NCI-H446 treated with DMSO at 0.1 percent for 48 hours (cell line): Measurements from ENCODE around the gene TMTC2.
A peak's percentile ranks its signal among the peaks of the same experiment; 100 is the strongest.
"Not testable (repeated sequence)": the region's sequence is repeated elsewhere in the genome, so short reads cannot be mapped to it uniquely, and the experiment has no call there.

Experiments
- DNase-seq: peaks from one replicate; lab custom pipeline; 2025; lab: John Stamatoyannopoulos, UW

TMTC2 gene

DNA sequence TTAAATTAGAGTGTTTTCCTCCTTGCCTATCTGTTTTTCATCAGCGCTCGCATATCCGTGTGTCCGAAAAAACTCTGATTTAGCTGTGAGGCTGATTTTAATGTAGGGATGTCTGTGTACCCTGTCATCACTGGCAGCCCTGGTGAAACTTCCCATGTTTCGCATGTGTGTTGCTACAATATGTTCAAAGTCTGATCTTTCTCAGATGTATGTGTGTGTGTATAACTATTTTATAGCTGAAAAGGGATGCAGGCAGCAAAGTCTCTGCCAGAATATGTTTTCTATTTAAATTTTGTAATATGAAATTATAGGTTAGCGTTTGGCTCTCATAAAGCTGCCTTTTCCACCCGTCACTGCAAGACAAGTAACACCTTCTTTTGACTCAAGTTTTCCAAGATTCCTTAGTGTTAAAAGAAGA lies 154.8 kb downstream of the TMTC2 start:
- no peak for DNase-seq

DNA sequence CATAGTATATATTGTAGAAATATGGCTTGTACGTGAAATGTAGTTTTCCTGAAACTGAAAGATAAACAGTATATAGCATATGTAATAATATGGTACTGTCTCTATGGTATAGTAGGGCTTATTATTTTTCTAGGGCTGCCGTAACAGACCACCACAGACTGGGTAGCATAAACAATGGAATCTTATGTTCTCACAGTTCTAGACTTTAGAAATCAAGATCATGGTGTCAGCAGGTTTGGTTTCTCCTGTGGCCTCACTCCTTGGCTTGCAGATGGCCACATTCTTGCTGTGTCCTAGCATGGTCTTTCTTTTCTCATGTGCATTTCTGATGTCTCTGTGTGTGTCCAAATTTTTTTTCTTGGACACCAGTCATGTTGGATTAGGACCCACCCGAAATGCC lies 155.8 kb downstream of the TMTC2 start:
- no peak for DNase-seq

DNA sequence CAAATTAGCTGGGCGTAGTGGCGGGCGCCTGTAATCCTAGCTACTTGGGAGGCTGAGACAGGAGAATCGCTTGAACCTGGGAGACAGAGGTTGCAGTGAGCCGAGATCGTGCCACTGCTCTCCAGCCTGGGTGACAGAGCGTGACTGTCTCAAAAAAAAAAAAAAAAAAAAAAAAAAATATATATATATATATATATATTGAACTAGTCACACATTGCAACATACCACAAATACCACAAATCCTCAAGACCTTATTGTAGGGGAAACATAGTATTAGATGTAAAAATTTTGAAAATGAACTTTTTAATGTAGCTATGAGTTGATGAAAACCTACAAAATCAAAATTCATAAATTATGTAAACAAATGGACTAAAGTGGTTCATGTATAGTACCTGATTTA lies 158.4 kb downstream of the TMTC2 start:
- not testable (repeated sequence) for DNase-seq

DNA sequence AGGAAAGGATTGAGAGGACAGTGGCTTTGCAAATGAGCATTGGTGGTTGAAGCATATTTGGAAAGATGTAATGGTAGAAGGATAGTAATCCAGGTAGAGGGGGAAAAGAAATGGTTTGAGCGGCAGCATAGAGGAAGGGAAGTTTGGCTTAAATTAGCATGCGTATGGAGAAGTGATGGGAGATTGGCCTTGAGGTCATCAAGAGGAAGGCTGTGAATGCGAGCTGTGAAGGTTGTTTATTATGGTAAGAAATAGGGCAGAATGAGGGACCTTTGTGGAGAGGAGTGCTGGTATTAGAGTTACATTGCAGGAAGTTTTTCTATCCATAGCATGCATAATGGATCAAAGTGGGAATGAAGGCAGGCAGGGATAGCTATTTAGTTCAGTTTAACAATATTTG lies 162.1 kb downstream of the TMTC2 start:
- no peak for DNase-seq

- DNase-seq: no peak
Measured at GRCh38 chr12:82852529-82852928, 165.8 kb downstream of the TMTC2 start.

GRCh38 chr12:82855872-82856271 lies 169.2 kb downstream of the TMTC2 start:
- DNase-seq: no peak

DNA sequence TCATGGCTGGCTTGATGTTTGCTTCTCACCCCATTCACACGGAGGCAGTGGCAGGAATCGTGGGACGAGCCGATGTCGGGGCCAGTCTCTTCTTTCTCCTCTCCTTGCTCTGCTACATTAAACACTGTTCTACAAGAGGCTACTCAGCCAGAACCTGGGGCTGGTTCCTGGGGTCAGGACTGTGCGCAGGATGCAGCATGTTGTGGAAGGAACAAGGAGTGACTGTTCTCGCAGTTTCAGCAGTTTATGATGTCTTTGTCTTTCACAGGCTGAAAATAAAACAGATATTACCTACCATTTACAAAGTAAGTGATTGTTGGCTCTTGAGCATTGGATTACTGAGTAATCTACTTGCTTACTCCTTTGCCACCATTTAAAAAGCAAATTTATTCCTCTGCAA lies 170.6 kb downstream of the TMTC2 start:
- DNase-seq: no peak

GRCh38 chr12:82857911-82858533 lies 171.3 kb downstream of the TMTC2 start:
- no peak for DNase-seq

DNA sequence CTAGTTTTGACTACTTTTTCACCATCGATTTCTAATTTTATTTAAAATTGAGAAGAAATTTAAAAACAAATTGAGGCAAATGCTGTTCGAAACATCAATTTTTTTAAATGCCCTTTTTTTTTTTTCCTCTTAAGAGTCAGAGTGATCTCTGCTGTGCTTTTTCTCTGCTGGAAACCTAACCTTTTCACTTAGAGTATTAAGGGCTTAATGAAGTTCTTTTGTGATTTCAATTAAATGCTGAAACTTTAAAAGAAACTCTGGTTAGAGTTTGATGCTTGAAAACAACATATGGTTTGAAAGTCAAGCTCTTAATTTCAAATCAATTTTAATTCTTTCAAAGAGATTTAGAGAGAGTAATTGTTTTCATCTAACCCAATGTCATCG lies 171.8 kb downstream of the TMTC2 start:
- no peak for DNase-seq

- DNase-seq: no peak
Measured at GRCh38 chr12:82862069-82862841, 175.5 kb downstream of the TMTC2 start.

DNA sequence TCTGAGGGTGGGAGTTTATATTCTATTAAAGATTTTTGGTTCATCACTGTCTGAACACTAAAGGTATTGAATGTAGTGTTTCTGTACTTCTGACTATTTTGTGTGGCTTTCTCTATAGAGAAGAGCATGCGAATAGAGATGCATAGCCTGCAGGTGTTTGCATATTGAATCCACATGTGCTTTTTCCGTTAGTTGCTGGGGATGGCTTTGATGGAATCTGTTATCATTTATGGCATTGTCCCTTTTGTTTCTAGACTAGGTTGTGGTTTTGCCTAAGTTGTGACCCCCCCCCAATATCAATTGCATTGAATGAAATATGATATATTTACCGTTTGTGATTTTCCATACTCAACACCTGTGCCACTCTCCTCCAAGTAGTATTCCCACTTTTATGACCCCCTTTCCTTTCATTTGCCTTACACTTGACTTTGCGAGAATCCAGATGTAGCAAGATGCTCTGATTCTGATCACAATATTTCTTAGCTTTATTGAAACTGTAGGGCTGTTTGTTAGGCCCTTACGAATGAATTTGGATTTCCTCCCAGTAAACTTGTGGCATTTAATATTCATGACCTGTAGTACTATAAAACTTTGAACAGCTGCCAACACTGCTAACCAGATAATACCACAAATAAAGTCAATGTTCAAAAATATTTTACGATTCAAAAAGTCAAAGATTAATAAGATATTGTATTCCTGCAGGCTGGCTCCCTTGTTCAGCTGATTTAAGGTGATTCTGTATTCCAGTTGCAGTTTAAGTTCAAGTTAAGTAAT lies 176.4 kb downstream of the TMTC2 start:
- no peak for DNase-seq

DNA sequence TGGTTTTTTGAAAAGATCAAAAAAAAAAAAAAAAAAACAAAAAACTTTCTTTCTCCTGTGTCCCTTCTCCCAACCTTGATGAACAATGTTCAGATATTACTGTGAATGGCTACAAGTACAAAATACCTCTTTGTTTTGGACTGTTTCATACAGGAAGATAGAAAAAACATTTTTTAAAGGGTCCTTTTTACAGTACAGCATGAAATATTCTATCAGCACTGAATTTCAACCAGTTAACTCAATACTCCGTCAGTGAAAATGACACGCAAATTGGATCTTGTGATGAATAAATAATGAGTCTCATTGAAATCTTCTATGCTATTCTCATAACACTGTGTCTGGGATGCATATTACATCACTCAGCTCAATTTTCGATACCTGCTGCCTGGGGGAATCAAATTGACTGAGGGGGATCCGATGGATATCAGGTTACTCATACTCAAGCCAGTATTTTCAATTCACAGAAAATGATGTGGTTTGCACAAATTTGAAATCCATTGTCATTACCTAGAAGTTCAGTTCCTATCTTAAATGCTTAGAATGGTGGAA lies 179.6 kb downstream of the TMTC2 start:
- DNase-seq: peak; percentile 67

DNA sequence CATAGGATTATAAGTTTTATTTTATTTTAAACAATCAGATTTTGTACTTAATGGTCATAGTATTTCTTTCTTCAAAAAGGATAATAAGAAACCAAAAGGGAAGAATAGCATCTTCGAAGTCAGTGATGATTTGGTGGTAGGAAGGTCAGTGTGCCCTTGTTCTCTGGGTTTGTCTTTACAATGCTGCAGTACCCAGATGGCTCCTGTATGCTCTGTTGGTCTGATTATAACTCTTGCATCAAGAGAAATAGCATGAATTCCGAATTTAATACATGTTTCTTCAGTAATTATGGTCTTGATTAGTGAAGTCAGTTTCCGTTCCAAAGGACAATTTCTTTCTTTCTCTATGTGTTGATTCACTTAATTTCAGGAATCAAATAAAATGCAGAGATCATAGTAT lies 180.2 kb downstream of the TMTC2 start:
- peak; percentile 92 for DNase-seq

DNA sequence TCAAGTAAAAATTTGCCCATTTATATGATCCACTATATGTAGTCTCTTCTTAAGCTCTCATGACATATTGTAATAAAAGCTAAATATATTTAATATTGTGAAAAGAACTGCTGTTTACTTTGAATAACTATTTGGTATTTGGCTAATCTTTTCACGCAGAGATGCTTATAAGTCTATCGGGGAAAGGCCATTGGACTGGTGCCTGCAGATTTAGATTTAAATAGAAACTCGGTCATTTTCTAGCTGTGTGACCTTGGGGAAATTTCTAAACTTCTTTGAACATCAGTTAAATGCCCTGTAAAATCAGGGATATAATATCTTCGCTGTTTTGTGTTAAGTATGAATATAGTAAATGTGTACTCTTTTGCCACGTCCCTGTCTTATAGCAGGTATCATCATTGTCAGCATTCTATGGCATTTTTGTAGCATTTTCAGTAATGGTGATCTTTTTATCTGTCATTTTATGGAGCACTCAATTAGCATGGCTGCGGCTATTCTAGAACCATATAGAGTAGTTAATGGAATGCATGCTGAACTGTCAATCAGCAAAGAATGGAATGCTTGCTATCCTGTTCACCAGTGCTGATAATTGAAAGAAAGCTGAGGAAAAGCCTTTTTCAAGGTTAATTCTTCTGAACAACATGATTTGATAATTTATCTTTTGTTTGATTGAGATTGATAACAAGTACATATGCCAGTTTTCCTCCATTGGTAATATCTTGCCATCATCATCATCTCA lies 181.2 kb downstream of the TMTC2 start:
- peak; percentile 43 for DNase-seq

DNA sequence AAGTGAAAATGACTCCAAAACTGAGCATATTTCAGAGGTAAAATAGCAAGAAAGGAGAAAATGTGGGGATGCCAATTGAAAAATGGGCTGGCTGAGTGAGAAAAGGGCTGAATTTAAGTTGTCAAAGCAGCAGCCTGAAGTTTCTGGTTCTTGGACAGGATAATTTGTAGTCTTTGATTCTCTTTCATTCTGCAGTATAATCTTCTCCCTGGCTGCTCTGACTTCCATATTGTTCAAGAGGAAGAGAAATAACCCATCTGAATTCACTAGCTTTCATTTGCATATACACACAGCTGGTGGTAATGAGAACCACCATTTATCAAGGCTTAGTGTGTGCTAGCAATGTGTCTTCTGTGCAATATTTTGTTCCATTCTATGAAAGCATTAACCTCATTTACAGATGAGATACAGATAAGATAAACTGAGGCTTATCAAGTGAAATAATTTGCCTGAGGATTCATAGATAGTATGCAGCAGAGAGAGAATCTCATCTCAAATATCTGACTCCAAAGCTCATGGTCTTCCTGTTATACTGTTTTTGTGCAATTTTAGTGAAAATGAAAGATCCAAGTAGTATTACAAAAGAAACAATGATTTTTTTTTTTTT lies 184.2 kb downstream of the TMTC2 start:
- DNase-seq: no peak

GRCh38 chr12:82872088-82872487 lies 185.4 kb downstream of the TMTC2 start:
- peak; percentile 25 for DNase-seq

DNA sequence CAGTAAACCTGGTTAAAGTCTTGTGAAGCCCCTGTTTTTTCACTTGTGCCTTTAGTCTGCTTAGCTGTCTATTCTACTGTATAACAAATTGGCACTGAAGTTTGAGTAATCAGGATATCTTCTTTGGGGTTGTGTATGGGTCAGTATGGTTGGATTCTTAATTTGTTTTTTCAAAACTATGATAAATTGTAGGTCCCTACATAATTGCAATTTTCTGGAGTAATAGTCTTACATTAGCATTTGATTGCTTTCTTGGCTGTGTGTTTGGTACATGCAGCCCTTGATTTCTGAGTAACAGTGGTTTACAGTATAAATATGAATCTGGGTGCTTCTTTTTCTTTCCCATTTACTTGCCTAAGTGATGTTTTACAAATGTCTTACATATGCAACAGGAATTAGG lies 186.6 kb downstream of the TMTC2 start:
- DNase-seq: peak; percentile 25

GRCh38 chr12:82873951-82874350 lies 187.2 kb downstream of the TMTC2 start:
- DNase-seq: peak; percentile 77

DNA sequence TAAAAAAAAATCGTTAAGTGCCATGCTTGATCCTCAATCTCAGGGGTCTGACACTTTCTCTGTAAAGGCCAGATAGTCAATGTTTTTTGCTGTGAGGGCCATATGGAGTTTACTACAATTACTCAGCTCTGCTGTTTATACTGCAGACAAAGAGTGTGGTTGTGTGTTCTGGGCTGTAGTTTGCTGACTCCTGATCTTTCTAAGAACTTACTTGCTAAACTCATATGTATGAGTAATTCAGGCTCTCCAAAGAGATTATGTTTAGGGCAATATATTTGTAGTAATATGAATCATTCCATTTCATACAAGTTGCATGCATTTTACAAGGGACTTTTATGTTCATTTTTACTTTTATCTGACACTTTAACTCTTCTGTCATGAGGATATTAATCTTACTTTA lies 188.2 kb downstream of the TMTC2 start:
- peak; percentile 73 for DNase-seq

- no peak for DNase-seq
Measured at GRCh38 chr12:82876075-82876474, 189.4 kb downstream of the TMTC2 start.

- DNase-seq: peak; percentile 21
Measured at GRCh38 chr12:82877963-82878362, 191.3 kb downstream of the TMTC2 start.
